Kasumi-1 (cell line): ENCODE measurements around the gene PDE4D.
"Not testable (repeated sequence)": the region's sequence is repeated elsewhere in the genome, so short reads cannot be mapped to it uniquely, and the experiment has no call there.

Experiments
- DNase-seq, 2 experiments: peaks; one replicate each; lab custom pipeline; 2025; lab: John Stamatoyannopoulos, UW

PDE4D gene

GRCh38 chr5:59608745-59609144 is 284.8 kb downstream of the PDE4D start:
- DNase-seq = peak; percentile 50 to 58

GRCh38 chr5:59607138-59607765 is 286.3 kb downstream of the PDE4D start:
- DNase-seq = no peak

- DNase-seq = no peak
Observed at GRCh38 chr5:59605915-59606314, 287.6 kb downstream of the PDE4D start.

- DNase-seq = no peak
Observed at GRCh38 chr5:59604111-59604510, 289.4 kb downstream of the PDE4D start.

- no peak for DNase-seq
Observed at GRCh38 chr5:59600998-59601397, 292.5 kb downstream of the PDE4D start.

GRCh38 chr5:59600153-59600552 is 293.4 kb downstream of the PDE4D start:
- DNase-seq = no peak

- no peak for DNase-seq
Observed at GRCh38 chr5:59599729-59600128, 293.8 kb downstream of the PDE4D start.

- DNase-seq = peak in 1 of 2 experiments; percentile 17
Observed at GRCh38 chr5:59598547-59598874, 295.0 kb downstream of the PDE4D start.

- no peak for DNase-seq
Observed at GRCh38 chr5:59597690-59598546, 295.6 kb downstream of the PDE4D start.

- peak; percentile 61 to 72 for DNase-seq
Observed at GRCh38 chr5:59596586-59597350, 296.8 kb downstream of the PDE4D start.

- not testable (repeated sequence) for DNase-seq
Observed at GRCh38 chr5:59594118-59594517, 299.4 kb downstream of the PDE4D start.

- DNase-seq = no peak
Observed at GRCh38 chr5:59593439-59594007, 300.0 kb downstream of the PDE4D start.

- no peak for DNase-seq
Observed at GRCh38 chr5:59592101-59592500, 301.4 kb downstream of the PDE4D start.

GRCh38 chr5:59591162-59591561 is 302.4 kb downstream of the PDE4D start:
- no peak for DNase-seq

- DNase-seq = peak in 1 of 2 experiments; percentile 3
Observed at GRCh38 chr5:59588922-59589321, 304.6 kb downstream of the PDE4D start.

- DNase-seq = no peak
Observed at GRCh38 chr5:59587489-59588337, 305.8 kb downstream of the PDE4D start.

GRCh38 chr5:59586841-59587240 is 306.7 kb downstream of the PDE4D start:
- DNase-seq = no peak

- no peak for DNase-seq
Observed at GRCh38 chr5:59584858-59585846, 308.4 kb downstream of the PDE4D start.

- DNase-seq = no peak
Observed at GRCh38 chr5:59583810-59584562, 309.5 kb downstream of the PDE4D start.
